SIG-M5 treated with dmso at 0.1 percent for 504 hours (cell line): ENCODE results near the gene ZNF827.

ENCODE experiments used
- DNase-seq: peaks from one replicate; lab custom pipeline; 2025; ENCODE audit not compliant: unreplicated experiment; lab: John Stamatoyannopoulos, UW

ZNF827 gene

DNA sequence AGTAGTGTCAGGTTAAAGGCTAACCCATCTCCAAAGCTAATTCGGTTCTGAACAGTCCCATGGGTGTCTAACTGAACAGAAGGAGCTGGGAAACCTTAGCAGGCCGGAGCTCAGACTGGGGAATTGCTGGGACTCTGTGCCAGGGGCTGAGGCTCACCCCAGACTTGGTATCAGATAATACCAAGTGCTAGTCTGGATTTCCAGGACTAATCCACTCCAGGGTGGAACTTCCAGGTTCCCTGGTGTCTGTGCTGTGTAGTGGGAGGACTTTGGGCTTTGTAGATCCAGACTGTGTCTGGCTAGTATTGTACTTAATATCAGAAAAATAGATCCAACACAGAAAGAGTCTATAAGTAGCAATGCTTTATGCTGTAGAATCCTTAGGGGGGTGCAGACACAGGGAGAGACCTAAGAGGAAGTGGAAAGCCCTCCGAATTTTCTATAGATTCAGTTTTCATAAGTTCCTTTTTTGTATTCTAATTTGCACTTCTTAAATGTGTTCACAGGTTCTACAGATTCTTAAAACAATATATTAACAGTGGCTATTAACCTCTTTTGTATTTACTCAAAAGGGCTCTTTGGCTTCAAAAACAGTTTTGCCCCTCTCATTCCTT is 4.1 kb downstream of the ZNF827 start:
- no peak for DNase-seq

DNA sequence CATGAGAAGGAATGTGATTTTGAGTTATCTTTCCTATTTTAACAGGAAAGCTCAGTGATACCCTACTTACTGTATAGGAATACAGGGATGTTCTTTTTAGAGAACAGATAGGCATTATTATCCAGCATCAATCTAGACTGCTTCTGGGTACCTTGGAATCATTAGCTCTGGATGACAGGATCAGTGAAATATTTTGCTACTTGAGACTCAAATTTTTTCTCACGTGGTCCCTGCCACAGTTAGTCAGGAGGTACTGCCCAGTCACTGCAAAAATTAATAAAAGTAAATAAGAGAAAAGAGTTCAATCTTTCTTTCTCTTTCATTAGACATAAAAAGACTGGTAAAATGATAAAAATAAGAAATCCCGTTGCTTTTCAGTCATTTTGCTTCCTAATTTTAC is 5.5 kb downstream of the ZNF827 start:
- DNase-seq, result no peak

DNA sequence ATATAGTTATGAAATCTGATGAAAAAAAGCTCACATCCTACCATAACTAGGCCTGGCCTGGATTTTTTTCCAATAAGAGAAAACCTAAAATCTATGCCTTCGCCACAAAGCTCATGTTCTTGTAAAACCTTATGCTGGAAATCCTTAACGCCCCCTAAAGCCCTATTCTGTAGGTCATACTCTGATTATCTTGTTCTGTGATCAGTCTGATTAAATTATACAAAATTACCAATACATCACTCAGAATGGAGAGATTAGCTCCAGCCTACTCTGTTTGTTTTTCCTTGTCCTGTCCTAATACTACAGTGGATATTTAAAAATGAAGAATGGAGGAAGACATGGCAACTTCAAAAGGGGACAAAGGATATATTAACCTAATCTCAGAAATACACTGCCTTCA is 7.2 kb downstream of the ZNF827 start:
- no peak for DNase-seq

DNA sequence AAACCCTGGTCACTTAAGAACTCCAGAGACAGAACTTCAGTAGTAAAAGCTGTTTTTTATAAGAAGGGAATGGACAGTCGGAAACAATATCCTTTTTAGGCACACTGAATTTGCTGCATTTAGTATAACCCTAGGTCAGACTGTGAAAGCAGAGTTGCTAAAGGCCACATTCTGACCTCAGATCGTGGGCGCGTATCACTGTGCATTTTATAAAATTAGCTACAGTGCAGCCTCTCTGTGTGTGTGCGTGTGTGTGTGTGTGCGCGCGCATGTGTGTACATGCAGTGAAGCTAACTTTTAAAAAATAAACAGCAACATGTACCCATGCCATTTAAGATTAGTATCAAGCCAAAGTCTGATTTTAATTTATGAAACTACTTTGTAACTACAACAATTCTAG is 8.0 kb downstream of the ZNF827 start:
- no peak for DNase-seq

DNA sequence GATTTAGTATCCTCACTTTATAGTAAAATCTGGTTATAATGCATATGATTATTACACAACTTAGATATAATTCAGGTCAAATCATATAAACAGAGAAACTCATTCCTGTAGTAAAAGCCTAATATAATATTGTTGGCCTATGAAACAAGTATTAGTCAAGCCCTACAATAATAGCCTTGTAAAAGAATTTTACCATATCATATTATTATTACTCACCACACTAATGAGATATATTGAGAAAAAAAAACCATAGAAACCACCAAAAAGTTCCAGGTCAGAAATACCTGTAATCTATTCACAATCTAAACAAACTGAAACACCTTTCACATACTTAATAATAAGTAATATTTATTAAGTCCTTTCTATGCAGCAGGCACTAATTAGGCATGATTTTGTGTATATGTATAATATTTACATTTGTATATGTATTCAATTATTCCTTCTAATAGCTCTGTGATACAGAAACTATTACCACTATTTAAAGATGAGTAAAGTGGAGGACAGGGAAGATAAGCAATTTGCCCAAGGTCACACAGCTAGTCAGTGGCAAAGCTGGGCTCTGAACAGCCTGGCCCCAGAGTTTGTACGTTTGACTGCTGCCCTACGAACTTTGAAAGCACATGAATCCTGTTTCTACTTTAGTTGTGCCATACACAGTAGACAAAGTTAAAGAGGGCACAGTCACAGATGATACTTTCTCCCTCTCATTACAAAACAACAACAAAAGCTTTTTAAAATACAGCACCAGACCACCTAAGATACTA is 9.0 kb downstream of the ZNF827 start:
- no peak for DNase-seq

DNA sequence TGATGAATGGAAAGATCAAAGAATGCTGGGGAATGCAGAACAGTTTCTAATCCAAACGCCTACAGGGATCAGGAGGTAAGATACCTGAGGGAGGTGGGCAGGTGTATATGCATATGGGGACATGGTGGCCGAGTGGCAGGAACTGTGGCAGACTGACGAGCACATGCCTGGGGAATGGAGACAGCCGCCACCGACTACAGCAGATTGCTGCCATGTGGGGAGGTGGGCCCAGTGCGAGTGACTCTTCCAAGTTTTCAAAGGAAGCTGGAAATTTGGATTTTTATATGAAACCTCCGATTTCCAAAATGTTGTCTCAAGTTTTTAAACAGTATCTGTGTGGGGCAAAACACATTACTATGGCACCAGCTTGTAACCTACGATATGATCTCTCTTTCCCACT is 9.9 kb downstream of the ZNF827 start:
- no peak for DNase-seq

DNA sequence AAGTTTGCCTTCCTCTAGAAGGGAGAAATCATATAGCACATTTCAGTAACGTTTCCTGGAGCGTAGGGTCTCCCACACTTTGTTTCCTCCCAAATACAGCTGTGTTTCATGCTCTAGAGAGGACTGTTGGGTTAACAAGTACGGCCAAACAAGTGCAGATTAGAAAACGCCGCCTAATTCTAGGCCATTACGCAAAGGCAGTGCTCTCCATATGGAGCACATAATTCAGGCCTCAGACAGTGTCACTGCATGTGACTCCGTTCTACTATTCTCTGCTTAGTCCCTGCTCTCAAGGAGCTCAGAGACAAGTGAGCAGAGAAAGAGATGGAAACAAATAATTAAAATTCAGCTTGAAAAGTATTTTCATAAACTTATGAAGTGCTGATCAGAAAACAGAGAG is 11.6 kb downstream of the ZNF827 start:
- no peak for DNase-seq

DNA sequence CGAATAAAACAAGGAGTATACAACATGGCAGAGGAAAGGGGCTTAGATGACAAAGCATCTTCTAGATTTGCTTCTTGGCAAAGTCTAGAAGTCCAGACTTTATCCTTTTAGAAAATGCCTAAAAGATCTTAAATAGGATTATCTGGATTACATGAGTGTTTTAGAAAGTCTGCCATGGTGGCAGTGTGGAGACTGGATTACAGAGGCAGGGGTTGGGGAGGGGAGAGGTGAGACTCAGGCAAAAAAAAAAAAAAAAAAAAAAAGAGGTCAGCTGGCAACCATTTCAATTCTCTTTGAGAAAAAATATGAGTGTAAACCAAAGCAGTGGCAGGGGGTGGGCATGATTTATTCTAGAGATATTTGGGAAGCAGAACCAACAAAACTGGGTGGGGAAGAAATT is 17.4 kb downstream of the ZNF827 start:
- DNase-seq, result no peak

DNA sequence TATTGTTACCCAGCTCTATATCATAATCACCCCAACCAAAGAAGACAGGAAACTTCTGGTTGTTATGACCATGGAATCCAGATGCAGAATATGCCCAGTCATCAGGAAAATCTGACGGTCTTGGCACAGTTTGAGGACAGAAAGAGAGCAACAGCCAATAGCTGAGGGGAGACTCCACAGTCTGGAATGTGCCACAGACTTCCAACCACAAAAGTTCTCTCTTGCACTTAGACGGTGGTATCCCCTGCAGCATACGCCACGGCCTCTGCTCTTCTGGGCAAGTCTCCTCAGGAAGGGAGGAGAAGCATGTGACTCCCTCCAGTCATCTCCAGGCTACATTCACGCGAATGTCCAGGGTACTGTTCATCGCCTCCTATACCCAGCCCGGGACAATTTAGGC is 18.4 kb downstream of the ZNF827 start:
- DNase-seq, result no peak

DNA sequence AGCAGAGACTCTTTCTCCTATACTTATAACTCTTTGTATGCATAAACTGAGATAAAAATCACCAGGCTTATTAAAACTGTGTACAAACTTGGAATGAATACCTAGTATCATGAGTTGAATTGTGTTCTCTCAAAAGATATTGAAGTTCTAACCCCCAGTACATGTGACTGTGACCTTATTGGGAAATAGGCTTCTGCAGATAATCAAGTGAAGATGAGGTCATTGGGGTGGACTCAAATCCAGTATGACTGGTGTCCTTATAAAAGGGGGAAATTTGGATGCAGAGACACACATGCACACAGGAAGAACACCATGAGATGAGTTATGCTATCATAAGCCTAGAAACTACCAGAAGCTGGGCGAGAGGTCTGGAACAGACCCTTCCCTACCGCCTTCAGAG is 26.2 kb downstream of the ZNF827 start:
- DNase-seq, result no peak

DNA sequence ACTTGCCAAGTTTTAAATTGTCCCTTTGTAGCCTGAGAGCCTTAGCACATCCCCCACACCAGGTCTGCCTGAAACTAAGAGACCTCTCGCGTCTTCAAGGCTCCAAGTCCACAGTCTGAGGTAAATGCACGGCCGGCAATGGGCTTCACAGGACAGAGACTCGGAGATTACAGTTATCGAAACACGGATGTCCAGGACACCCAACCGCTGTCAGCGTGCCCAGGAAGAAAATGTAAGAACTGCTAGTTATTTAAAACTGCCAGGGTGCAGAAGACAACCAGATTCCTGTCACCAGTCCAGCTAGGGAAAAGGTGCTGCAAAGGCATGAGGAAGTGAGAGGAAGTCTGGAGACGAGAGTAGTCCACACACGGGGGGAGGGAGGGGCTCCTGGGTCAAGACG is 28.9 kb downstream of the ZNF827 start:
- no peak for DNase-seq

DNA sequence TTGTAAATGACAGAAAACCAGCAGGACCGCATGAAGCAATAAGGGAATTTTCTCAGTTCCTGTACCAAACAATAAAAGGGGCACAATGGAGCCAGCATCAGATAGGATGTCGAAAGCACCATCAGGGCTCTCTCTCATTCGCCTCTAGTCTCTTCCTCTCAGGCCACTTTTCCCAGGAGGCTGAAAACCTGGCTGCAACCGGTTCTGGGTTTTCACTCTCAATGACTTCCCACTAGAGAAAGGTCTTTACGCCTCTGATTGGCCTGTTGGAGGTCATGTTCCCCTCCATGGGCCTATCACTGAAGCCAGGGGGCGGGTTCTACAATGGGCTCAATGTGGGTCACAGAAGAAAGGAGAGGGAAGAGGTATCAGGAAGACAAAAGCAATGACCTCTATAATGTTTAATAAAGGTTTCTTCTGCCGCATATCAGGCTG is 29.3 kb downstream of the ZNF827 start:
- DNase-seq, result no peak

DNA sequence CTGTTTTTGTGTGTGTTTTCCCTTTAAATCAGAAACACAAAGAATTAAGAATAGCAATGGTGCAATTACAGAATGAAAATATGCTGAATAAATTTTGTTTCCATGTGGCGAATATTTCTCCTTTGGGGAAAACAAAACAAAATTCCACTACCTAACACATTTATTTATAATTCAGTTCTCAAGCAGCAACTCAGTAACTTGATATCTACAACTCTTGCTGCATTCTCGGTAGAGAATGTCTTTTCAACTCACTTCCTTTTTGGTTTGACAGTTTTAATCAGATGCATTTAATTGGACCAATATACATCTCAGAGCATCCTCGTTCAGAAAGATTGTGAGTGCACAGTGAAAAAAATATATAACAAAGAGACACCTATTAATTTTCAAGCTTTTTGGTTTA is 30.8 kb downstream of the ZNF827 start:
- no peak for DNase-seq

DNA sequence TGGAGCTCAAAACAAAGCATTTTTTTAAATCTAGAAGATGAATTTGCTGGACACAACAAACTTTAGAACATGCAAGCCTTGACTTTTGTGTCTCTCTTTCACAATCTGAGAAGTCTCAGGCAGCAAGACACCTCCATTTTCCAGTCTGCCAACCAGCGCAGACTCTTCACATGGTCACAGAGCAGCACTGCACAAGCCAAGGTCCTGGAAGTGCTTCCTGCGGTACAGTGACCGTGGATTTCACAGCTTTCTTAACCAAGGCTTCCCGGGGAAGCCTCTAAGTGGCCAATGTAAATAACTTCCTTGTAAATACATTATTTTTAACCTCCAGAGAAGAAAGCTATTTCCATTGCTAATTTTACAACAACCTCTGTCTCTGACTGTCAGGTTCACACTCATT is 31.2 kb downstream of the ZNF827 start:
- no peak for DNase-seq

DNA sequence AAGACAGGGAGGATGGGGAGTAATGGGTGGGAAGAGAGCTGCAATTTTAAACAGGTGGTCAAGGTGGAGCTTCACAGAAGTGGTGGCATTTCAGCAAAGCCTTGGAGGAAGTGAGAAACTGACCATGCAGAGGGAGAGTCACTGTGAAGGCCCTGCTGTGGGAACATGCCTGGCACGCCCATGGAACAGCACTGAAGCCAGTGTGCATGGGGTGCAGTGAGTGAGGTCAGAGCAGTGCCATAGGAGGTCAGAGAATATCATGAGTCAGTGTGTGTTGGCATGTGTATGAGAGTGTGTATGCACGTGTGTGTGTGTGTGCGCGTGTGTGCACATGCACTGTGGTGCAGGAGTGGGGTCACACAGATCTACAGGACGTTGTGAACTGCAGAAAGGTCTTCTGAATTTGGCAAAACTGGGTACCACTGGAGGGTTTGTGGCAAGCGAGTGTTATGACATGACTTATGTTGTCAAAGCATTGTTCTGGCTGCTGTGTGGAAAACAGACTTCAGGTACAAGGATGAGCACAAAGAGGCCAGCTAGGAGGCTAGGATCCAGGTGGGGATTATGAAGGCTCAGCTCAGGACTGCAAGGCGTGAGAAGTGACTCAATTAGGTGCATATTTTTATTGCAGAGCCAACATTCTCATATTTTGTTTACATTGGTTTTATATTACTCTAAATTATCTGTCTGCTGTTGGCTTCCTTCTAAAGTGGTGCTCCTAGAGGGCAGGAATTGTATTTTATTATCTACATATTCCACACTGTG is 34.0 kb downstream of the ZNF827 start:
- DNase-seq, result no peak

DNA sequence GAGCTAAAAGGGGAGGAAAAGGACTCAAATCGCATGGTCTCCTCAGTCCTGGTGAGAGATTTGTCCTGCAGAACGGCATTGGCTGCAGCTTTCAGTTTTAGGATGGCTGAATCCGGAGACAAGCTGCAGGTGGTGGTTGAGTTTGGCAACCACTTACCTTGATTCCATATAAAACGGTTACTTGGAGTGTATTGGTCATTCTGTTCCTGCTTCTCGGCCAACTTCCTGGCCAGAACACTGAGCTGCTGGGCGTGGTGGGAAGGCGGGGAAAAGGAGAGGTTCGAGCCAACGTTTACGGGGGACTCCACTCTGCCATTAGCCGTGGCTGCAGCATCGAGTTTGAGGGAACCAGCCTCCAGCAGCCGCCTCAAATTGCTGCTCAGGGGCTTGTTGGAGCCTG is 36.1 kb downstream of the ZNF827 start:
- DNase-seq, result no peak

DNA sequence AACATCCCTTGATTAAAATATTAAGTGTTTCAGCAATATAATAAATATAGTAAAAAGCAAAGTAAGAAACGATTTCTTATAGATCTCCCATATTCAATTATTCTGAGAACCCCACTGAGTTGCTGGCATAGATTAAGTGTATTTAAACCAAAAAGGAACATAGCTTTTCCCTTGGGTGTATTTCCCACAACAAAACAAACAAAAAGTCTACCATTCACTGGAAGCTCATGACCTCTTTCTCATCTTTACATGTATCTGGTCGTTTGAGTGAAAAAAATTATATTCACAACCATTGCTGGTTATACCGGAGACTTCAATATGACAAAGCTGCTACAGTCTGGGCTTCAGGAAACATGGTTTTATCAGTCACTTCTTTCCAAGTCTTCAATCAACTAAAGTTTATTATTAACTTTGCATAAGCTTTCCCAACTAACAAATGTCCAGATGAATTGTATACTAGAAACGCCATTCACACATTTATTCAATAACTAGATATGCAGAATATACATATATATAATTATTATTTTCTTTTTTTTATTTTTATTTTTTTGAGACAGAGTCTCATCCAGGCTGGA is 38.6 kb downstream of the ZNF827 start:
- DNase-seq, result no peak

DNA sequence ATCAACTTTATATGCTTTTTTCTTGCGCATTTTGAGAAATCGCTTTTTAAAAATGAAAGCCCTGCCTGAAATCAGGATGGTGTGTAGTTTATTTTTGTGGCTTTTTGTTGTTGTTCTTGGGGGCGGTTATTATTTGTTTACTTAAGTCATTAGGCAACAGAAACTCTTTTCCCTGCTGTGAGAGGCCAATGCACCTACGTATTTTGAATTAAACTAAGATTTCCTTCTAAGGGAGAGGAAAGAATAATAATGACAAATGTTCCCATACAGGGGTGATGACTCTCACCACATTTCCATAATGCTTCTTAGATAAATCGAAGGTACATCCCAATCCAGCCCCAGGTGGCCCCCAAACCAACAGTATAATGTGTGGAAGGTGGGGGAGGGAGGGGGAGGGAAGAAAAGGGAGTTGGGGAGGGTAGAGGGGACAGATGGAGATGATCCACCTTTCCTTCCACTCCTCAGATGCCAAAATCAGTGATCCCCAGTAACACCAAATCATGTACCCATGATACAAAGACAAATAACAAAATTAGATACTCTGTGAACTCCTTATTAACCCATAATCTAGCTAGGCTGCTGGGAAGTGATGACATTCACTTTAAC is 39.6 kb downstream of the ZNF827 start:
- DNase-seq, result no peak

DNA sequence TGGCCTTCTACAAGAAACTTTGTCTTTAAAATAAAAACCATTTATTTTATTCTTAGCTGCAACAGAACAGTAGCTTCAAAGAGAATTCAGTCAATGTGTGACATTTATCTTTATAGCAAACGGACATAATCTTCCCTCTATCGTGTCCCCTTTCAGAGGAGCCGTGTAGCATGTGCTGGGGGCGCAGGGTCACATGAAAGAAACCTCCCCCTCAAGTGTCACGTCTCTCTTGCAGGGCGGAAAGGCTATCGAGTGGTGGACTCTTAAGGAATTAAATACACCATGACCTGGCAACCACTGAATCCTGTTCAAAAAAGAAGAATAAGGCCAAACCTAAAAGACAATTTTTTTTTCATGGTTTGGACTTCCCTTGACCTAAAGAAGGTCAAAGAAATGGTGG is 40.2 kb downstream of the ZNF827 start:
- no peak for DNase-seq

DNA sequence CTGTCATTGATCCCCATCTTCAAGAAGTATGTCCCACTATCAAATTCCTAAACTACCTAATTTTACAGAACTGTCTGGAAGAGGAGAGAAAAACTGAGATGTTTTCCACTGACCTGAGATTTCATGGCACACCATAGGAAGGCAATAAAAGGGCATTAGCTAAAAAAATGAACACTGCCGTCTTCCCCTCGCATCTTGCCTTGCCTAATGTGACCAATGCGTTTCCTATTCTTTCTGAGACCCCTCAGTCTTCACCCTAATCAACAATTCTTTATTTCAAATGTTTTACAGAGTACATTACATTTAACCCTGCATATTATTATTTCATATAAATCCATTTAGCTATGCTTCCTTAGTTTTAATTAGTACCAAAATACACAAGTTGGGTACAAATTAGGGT is 43.6 kb downstream of the ZNF827 start:
- DNase-seq, result no peak

DNA sequence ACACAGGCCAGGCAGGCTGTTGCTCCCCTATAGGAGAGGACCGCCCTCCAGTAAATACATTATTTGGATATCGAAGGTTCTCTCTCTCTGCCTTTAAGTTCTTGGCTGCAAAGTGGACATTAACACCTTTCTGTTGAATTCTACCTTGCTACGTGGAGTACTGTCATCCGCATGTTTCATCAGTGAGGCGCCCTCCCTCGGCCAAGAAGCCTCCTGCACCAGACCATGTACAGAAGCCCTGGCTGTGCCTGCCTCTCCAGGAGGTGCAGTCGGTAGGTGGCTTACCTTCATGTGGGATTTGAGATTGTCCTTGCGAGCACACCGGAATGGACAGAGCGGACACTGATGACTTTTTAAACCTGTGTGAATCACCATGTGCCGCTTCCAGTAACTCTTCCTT is 46.7 kb downstream of the ZNF827 start:
- DNase-seq, result no peak

DNA sequence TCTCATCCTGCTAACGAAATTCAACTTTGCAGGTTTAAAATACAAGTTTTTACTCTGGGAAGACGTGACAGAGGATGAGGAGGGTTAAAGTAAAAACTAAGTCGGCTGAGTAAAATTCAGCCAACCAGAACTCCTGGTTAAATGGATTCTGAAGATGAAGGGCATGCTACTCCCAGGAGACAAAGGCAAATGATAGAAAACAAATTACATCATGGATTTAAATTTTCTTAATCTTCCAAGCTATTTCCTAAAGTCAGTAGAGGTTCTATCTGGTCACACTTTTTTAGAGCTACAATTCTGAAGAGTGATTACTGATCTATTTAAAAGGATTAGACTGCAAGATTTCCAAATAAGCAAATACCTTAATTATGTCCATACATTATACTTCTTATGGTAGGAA is 47.9 kb downstream of the ZNF827 start:
- DNase-seq, result no peak
